HepG2 (cell line): ENCODE measurements around the gene SEC62. TPM values are rescaled to one million over a fixed set of nuclear protein-coding genes. Genes with fewer than 3 reads are reported as not detected.
A peak's percentile ranks its signal among the peaks of the same experiment; 100 is the strongest.

ENCODE experiments used
- ARHGAP35 ChIP-seq: sonication (generic); formaldehyde crosslinking; IDR thresholded peaks from 2 replicates; pipeline ENCODE4 v1.9.0; 2022; ENCODE audit warnings: mild to moderate bottlenecking, inconsistent platforms, moderate library complexity, missing genetic modification reagents, borderline replicate concordance
- JDP2 ChIP-seq: sonication (generic); formaldehyde crosslinking; IDR thresholded peaks from 2 replicates; pipeline ENCODE4 v1.8.1; 2022; ENCODE audit warnings: missing genetic modification reagents, borderline replicate concordance
- MEIS2 ChIP-seq: sonication (generic); formaldehyde crosslinking; IDR thresholded peaks from 2 replicates; pipeline ENCODE4 v1.9.0; 2021; ENCODE audit warnings: mild to moderate bottlenecking, missing genetic modification reagents
- NCOA1 ChIP-seq: sonication (generic); formaldehyde crosslinking; IDR thresholded peaks from 2 replicates; pipeline ENCODE4 v1.9.0; 2021; ENCODE audit warnings: missing genetic modification reagents
- NCOA2 ChIP-seq: sonication (generic); formaldehyde crosslinking; IDR thresholded peaks from 2 replicates; pipeline ENCODE4 v1.8.0; 2022; ENCODE audit warnings: inconsistent platforms
- RFX1 ChIP-seq: fragments of 450-650 bp; IDR thresholded peaks from 2 replicates; pipeline ENCODE4 v1.6.1; 2017
- SRSF4 ChIP-seq: fragments of 200-400 bp; formaldehyde crosslinking; IDR thresholded peaks from one replicate; pipeline ENCODE4 v1.6.1; 2018; ENCODE audit warnings: mild to moderate bottlenecking, low read depth, low read length, moderate library complexity; ENCODE audit not compliant: poor library complexity, severe bottlenecking
- TARDBP ChIP-seq: sonication (generic); formaldehyde crosslinking; IDR thresholded peaks from 2 replicates; pipeline ENCODE4 v1.8.0; 2022; ENCODE audit warnings: mild to moderate bottlenecking, missing genetic modification reagents
- TOPORS ChIP-seq: sonication (generic); formaldehyde crosslinking; IDR thresholded peaks from 2 replicates; pipeline ENCODE4 v1.8.0; 2023; ENCODE audit warnings: mild to moderate bottlenecking, missing genetic modification reagents
- ZBTB7A ChIP-seq: sonication (generic); formaldehyde crosslinking; IDR thresholded peaks from 2 replicates; pipeline ENCODE4 v1.8.0; 2022; ENCODE audit warnings: mild to moderate bottlenecking, missing genetic modification reagents
- ZC3H4 ChIP-seq: sonication (generic); formaldehyde crosslinking; IDR thresholded peaks from 2 replicates; pipeline ENCODE4 v1.4.0; 2020; ENCODE audit warnings: missing genetic modification reagents, borderline replicate concordance
- ZNF292 ChIP-seq: sonication (generic); formaldehyde crosslinking; IDR thresholded peaks from 2 replicates; pipeline ENCODE4 v1.8.1; 2022; ENCODE audit warnings: mild to moderate bottlenecking, low read depth, missing genetic modification reagents, borderline replicate concordance
- ZNF382 ChIP-seq: sonication (generic); formaldehyde crosslinking; IDR thresholded peaks from 2 replicates; pipeline ENCODE4 v1.5.0; 2020; ENCODE audit warnings: missing genetic modification reagents, mild to moderate bottlenecking, borderline replicate concordance
- ZNF543 ChIP-seq: sonication (generic); formaldehyde crosslinking; IDR thresholded peaks from 2 replicates; pipeline ENCODE4 v1.4.0; 2020; ENCODE audit warnings: mild to moderate bottlenecking, missing genetic modification reagents
- ZSCAN30 ChIP-seq: sonication (generic); formaldehyde crosslinking; IDR thresholded peaks from 2 replicates; pipeline ENCODE4 v1.5.0; 2020; ENCODE audit warnings: mild to moderate bottlenecking, missing genetic modification reagents
- polyA plus RNA-seq, 8 experiments: library from polyadenylated mRNA; depleted of rRNA in 3 of 8; stranded (reverse) in 7 of 8; unstranded in 1 of 8; fragments of >200 nt; fragmentation: Illumina TruSeq in 4 of 8; extraction: Trizol in 4 of 8; gene quantifications; 2 replicates each; pipeline versions ENCODE4 v1.2.1 to v1.2.3, GENCODE V29; 2011 to 2016; ENCODE audit warnings: low read depth in 4 of 8, missing spikeins in 1 of 8, mixed read lengths in 1 of 8; ENCODE audit not compliant: insufficient read depth in 1 of 8
- total RNA-seq, 5 experiments: library from RNA; depleted of rRNA; stranded (reverse); fragments of >200 nt; fragmentation: Illumina TruSeq; extraction: Trizol; gene quantifications; 2 replicates each; pipeline ENCODE4 v1.2.3, GENCODE V29; 2016; ENCODE audit warnings: low read depth in 1 of 5
- TF ChIP-seq, protein P1 (sequence below): sonication (generic); formaldehyde crosslinking; IDR thresholded peaks from 2 replicates; pipeline ENCODE4 v1.9.0; 2022; ENCODE audit warnings: missing genetic modification reagents, mild to moderate bottlenecking, borderline replicate concordance
- TF ChIP-seq, protein P2 (sequence below): sonication (generic); formaldehyde crosslinking; IDR thresholded peaks from 2 replicates; pipeline ENCODE4 v1.4.0; 2020; ENCODE audit warnings: missing genetic modification reagents
- TF ChIP-seq, protein P3 (sequence below): sonication (generic); formaldehyde crosslinking; IDR thresholded peaks from 2 replicates; pipeline ENCODE4 v1.9.0; 2021; ENCODE audit warnings: mild to moderate bottlenecking, missing genetic modification reagents

SEC62 gene
- total and polyA plus RNA-seq, 2 of the 13 experiments (the other 11 are each of a cell fraction or from before 2014, with no cell fraction given): 54.0 to 68.7 TPM

DNA sequence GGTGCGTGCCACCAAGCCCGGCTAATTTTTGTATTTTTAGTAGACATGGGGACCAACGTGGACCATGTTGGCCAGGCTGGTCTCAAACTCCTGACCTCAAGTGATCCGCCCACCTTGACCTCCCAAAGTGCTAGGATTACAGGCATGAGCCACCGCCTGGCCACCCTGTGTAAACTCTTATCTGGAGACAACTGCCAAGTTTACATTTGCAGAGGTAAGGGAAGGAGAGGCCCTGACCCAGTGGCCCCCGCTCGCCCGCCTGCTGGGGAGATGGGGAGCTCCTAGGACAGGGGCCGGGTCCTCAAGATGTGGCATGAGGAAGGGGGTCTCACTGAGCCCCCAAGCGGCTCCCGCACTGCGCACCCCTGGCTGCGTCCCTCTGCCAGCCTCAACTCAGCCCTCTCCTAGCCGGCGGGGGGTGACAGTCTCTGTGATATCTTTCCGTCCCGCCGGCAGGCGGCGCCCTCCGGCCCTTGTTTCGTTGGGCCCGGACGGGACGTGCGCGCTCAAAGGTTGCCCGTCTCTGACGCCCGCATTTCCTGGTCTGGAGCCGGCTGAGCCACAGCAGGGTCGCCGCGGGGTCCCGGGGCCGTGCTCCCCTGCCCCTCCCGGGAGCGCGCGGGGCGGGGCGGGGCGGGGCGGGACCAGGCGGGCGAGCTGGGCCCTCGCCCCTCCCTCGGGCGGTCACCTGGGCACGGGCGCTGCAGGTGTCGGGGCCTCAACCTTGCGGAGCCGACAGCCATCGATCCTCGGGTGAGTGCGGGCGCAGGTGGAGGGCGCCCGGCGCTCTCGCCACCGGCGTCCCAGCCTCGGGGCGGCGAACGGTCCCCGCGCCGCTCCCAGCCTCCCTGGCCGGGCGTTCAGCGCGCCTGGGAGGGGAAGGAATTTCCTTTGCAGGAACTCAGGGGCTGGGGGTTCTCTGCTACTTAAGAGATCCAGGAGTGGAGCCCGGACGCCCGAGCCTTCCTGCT is 71.1 kb downstream of the SEC62 start, which contains the start of gene GPR160 (continued):
- TF ChIP-seq, protein P1, sequence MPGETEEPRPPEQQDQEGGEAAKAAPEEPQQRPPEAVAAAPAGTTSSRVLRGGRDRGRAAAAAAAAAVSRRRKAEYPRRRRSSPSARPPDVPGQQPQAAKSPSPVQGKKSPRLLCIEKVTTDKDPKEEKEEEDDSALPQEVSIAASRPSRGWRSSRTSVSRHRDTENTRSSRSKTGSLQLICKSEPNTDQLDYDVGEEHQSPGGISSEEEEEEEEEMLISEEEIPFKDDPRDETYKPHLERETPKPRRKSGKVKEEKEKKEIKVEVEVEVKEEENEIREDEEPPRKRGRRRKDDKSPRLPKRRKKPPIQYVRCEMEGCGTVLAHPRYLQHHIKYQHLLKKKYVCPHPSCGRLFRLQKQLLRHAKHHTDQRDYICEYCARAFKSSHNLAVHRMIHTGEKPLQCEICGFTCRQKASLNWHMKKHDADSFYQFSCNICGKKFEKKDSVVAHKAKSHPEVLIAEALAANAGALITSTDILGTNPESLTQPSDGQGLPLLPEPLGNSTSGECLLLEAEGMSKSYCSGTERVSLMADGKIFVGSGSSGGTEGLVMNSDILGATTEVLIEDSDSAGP (CRISPR knock-in tag): peak; percentile 87
- TF ChIP-seq ZNF292 (CRISPR knock-in tag) (peak; percentile 80), TOPORS (CRISPR knock-in tag) (peak; percentile 48; the same call in 1 of the 2 replicates), TARDBP (no peak; the same call in 1 of the 2 replicates), ZC3H4 (no peak), ZSCAN30 (0 out of 2 replicates have a peak, but pooled peaks have one; percentile 33), JDP2 (no peak; the same call in 1 of the 2 replicates), MEIS2 (CRISPR knock-in tag) (peak; percentile 88), ARHGAP35 (CRISPR knock-in tag) (0 out of 2 replicates have a peak, but pooled peaks have one; percentile 47), ZNF382 (no peak), SRSF4 (no peak), ZNF543 (CRISPR knock-in tag) (no peak), ZBTB7A (peak; percentile 38; the same call in 1 of the 2 replicates), NCOA2 (CRISPR knock-in tag) (no peak), RFX1 (no peak), NCOA1 (CRISPR knock-in tag) (no peak)
- TF ChIP-seq, protein P2, sequence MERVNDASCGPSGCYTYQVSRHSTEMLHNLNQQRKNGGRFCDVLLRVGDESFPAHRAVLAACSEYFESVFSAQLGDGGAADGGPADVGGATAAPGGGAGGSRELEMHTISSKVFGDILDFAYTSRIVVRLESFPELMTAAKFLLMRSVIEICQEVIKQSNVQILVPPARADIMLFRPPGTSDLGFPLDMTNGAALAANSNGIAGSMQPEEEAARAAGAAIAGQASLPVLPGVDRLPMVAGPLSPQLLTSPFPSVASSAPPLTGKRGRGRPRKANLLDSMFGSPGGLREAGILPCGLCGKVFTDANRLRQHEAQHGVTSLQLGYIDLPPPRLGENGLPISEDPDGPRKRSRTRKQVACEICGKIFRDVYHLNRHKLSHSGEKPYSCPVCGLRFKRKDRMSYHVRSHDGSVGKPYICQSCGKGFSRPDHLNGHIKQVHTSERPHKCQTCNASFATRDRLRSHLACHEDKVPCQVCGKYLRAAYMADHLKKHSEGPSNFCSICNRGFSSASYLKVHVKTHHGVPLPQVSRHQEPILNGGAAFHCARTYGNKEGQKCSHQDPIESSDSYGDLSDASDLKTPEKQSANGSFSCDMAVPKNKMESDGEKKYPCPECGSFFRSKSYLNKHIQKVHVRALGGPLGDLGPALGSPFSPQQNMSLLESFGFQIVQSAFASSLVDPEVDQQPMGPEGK (CRISPR knock-in tag): peak; percentile 69
- TF ChIP-seq, protein P3, sequence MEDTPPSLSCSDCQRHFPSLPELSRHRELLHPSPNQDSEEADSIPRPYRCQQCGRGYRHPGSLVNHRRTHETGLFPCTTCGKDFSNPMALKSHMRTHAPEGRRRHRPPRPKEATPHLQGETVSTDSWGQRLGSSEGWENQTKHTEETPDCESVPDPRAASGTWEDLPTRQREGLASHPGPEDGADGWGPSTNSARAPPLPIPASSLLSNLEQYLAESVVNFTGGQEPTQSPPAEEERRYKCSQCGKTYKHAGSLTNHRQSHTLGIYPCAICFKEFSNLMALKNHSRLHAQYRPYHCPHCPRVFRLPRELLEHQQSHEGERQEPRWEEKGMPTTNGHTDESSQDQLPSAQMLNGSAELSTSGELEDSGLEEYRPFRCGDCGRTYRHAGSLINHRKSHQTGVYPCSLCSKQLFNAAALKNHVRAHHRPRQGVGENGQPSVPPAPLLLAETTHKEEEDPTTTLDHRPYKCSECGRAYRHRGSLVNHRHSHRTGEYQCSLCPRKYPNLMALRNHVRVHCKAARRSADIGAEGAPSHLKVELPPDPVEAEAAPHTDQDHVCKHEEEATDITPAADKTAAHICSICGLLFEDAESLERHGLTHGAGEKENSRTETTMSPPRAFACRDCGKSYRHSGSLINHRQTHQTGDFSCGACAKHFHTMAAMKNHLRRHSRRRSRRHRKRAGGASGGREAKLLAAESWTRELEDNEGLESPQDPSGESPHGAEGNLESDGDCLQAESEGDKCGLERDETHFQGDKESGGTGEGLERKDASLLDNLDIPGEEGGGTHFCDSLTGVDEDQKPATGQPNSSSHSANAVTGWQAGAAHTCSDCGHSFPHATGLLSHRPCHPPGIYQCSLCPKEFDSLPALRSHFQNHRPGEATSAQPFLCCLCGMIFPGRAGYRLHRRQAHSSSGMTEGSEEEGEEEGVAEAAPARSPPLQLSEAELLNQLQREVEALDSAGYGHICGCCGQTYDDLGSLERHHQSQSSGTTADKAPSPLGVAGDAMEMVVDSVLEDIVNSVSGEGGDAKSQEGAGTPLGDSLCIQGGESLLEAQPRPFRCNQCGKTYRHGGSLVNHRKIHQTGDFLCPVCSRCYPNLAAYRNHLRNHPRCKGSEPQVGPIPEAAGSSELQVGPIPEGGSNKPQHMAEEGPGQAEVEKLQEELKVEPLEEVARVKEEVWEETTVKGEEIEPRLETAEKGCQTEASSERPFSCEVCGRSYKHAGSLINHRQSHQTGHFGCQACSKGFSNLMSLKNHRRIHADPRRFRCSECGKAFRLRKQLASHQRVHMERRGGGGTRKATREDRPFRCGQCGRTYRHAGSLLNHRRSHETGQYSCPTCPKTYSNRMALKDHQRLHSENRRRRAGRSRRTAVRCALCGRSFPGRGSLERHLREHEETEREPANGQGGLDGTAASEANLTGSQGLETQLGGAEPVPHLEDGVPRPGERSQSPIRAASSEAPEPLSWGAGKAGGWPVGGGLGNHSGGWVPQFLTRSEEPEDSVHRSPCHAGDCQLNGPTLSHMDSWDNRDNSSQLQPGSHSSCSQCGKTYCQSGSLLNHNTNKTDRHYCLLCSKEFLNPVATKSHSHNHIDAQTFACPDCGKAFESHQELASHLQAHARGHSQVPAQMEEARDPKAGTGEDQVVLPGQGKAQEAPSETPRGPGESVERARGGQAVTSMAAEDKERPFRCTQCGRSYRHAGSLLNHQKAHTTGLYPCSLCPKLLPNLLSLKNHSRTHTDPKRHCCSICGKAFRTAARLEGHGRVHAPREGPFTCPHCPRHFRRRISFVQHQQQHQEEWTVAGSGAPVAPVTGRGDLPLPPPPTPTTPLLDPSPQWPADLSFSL (CRISPR knock-in tag): peak; percentile 51; the same call in 1 of the 2 replicates
